GM13976 (cell line): ENCODE measurements around the gene ZNF554.

Experiments
- DNase-seq: peaks from one replicate; pipeline ENCODE4 v3.0.0; 2012; ENCODE audit warnings: low spot score
- in situ Hi-C: fragments of 300-500 bp; cut with MboI; formaldehyde crosslinking; loops from one replicate; pipeline ENCODE4 v1.12.0; 2022; ENCODE audit warnings: low sequenced_read_pairs, mixed read lengths, inconsistent platforms; ENCODE audit not compliant: unreplicated experiment
- TF ChIP-seq, protein P1 (sequence below): IDR thresholded peaks from 2 replicates; pipeline ENCODE4 v1.5.1; 2012; ENCODE audit warnings: borderline replicate concordance, mild to moderate bottlenecking; ENCODE audit not compliant: insufficient read depth; ENCODE audit errors: extremely low read depth, missing control alignments, control extremely low read depth

The ZNF554 gene

DNA sequence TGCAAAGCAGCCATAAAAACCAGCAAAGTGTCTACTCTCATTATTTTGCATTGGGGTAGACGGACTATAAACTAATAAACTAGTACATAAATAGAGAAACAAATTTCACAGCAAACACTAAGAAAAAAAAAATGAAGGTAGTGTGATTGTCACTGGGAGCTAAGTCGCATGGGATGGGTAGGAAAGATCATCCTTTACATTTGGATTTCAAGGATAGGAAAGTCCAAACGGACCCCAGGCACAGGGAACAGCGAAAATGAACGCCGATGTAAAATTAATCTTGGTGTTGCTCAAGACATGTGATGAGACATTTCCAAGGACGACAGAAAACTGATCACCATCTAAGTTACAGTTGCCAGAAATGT, 35.9 kb upstream of the ZNF554 start:
- TF ChIP-seq, protein P1, sequence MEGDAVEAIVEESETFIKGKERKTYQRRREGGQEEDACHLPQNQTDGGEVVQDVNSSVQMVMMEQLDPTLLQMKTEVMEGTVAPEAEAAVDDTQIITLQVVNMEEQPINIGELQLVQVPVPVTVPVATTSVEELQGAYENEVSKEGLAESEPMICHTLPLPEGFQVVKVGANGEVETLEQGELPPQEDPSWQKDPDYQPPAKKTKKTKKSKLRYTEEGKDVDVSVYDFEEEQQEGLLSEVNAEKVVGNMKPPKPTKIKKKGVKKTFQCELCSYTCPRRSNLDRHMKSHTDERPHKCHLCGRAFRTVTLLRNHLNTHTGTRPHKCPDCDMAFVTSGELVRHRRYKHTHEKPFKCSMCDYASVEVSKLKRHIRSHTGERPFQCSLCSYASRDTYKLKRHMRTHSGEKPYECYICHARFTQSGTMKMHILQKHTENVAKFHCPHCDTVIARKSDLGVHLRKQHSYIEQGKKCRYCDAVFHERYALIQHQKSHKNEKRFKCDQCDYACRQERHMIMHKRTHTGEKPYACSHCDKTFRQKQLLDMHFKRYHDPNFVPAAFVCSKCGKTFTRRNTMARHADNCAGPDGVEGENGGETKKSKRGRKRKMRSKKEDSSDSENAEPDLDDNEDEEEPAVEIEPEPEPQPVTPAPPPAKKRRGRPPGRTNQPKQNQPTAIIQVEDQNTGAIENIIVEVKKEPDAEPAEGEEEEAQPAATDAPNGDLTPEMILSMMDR = no peak
- no peak for DNase-seq
- in situ Hi-C loops = no loop called here

DNA sequence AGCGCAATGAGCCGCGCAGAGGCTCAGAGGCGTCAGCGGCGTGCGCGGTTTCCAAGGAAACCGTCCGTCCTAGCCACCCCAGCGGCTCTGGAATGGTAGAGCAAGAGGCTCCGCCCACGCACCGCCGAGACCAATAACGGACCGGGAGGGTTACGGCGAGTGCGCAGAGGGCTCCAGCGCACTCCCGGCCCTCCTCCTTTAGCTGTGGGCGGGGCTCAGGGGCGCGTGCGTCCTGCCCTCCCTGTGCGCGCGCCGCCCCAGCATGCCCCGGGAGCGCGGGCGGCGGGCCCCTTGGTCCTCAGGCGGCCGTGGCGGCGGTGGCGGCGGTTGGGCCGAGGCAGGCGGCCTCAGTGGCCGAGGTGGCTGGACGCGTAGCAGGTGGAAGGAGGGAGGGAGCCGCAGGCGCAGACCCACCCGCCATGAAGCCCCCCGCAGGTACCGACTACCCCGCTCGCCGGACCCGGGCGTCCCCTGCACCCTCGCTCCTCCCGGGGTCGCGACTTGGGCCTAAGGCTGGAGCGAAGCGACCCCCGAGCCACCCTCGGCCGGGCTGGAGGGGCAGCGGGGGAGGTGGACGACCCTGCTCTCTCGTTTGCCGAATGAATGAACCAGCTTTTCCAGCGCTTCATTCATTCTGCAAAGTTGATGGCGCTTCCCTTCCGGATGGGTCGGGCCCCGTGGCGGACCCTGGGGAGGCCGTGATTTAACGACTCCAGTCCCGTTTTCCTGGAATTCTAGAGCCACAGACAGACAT, 34.2 kb upstream of the ZNF554 start, which contains the start of gene THOP1:
Gene THOP1, plus strand, starts transcription at position 260 of the 754 bp plus-strand sequence. Its CDS starts 160 bp downstream, at position 420.
- in situ Hi-C loops = no loop called here
- TF ChIP-seq, protein P1 = no peak
- peak; percentile 99 for DNase-seq

DNA sequence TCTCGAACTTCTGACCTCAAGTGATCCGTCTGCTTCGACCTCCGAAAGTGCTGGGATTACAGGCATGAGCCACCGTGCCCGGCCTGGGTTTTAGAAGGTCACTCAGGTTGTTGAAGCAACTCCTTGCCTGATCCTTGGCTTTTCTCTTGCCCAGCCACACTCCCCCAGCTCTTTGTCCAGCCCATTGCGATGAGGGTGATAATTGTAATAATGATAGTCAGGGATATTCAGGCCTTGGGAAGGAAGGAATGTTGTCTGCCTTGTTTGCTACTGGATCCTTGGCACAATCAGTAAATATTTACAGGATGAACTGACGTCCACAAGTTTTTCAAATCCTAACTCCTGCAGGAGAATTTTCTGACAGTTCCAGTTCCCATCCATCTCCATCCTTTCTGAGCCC, 32.6 kb upstream of the ZNF554 start:
- TF ChIP-seq, protein P1 = no peak
- in situ Hi-C loops = no loop called here
- DNase-seq = no peak

DNA sequence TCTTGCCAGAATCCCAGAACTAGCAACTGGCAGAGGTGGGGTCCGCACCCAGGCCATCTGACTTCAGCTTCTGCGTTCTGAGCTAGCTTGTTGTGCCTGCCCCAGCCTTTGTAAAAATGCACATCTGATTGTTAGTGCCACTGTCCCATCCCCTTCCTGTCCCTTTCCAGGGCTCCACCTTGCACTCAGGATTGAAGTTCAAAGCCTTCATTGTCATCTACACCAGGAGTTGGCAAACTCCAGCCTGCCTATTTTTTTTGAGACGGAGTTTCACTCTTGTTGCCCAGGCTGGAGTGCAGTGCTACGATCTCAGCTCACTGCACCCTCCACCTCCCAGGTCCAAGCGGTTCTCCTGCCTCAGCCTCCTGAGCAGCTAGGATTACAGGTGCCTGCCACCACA, 31.4 kb upstream of the ZNF554 start:
- in situ Hi-C loops = no loop called here
- TF ChIP-seq, protein P1 = no peak
- no peak for DNase-seq

DNA sequence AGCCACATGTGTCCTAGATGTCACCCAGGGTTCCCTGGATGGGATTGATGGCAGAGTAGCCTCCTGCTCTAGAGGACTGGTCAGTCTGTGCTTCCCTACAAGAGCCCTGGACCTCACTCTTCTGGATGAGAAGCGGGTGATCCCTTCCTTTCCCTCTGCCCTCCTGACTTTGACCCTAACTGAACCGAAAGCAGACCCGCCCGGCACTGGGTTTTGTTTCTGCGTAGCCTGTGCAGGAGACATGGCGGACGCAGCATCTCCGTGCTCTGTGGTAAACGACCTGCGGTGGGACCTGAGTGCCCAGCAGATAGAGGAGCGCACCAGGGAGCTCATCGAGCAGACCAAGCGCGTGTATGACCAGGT, 29.5 kb upstream of the ZNF554 start:
- TF ChIP-seq, protein P1 = no peak
- DNase-seq = no peak
- in situ Hi-C loops = no loop called here

DNA sequence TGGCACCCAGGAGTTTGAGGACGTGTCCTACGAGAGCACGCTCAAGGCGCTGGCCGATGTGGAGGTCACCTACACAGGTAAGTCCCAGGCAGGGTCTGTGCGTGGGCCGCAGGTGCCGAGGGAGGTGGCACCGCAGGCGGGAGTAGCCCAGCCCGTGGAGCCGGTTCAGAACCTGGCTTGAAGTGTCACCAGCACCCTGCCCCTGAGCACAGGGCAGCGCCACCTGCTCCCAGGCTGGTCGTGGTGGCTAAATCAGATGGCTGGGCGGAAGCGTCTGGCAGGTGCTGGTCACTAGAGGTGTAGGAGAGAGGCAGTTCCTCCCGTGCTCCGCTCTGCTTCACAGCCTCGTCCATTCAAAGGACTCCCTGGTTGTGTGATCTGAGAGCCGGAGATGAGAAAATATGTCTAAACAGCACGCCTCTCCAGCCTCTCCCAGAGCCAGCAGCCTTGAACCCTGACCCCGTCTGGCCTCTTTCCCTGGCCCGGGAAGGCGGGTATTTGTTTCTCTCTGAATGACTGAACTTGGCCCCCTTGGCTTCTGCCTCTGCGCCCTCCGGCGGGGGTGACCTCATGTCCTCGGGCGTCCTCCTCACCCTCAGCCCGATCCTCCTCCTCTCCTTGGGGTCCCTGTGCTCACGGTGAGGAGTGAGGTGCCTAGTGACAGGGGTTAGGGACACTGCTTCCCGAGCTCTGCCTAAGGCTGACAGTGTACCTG, 29.0 kb upstream of the ZNF554 start:
- no peak for DNase-seq
- in situ Hi-C loops = no loop called here
- TF ChIP-seq, protein P1 = no peak
